Endometrial microvascular endothelial cells (primary cell): ENCODE measurements around the gene ZNFX1. TPM values are rescaled to one million over a fixed set of nuclear protein-coding genes. Genes with fewer than 3 reads are reported as not detected.
"Not testable (repeated sequence)": the region's sequence is repeated elsewhere in the genome, so short reads cannot be mapped to it uniquely, and the experiment has no call there.

Source experiments
- in situ Hi-C: cut with HindIII; loops from 2 replicates; pipeline ENCODE4 v1.10.0; 2017; ENCODE audit warnings: low sequenced_read_pairs, low pct_unique_long_range_greater_than_20kb; ENCODE audit errors: inconsistent ontology term
- total RNA-seq: library from RNA; depleted of rRNA; stranded (reverse); fragments of >200 nt; gene quantifications from one replicate; pipeline ENCODE4 v1.2.3, GENCODE V29; 2015; ENCODE audit errors: inconsistent ontology term

ZNFX1 gene
- total RNA-seq, 1 donor from 2014 or later: 31.6 TPM

GRCh38 chr20:49294002-49294654 is 16.3 kb upstream of the ZNFX1 start:
- in situ Hi-C loops: not testable (repeated sequence)

DNA sequence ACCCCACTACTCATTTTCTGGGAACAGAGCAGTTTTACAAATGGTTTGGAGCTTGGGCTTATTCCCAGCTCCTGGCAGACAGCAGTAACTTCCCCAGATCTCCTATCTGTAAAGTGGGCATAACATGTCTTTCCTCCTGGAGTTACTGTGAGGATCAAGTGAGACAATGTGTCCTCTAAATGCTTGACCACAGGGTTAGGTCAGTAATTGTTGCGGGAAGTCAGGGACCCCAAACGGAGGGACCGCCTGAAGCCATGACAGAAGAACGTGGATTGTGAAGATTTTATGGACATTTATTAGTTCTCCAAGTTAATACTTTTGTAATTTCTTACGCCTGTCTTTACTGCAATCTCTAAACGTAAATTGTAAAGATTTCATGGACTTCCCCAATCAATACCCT is 15.3 kb upstream of the ZNFX1 start:
- in situ Hi-C loops: no loop called here

DNA sequence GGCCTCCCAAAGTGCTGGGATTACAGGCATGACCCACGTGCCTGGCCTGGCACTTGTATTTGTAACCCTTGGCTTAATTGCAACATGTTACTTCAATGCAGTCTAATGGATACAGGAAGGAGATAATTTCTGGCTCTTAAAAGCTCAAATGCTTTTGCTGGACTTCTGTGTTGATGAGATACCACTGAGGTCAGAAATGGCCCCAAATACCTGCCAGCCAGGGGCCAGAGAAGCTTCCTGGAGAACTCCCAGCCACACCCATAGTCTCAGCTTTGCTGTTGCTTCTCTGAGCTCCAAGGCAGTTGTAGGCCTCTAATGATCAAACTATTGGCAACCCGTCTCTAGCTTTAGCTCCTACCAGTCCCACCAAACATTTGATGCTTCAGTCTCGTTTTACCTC is 14.2 kb upstream of the ZNFX1 start:
- in situ Hi-C loops: no loop called here

DNA sequence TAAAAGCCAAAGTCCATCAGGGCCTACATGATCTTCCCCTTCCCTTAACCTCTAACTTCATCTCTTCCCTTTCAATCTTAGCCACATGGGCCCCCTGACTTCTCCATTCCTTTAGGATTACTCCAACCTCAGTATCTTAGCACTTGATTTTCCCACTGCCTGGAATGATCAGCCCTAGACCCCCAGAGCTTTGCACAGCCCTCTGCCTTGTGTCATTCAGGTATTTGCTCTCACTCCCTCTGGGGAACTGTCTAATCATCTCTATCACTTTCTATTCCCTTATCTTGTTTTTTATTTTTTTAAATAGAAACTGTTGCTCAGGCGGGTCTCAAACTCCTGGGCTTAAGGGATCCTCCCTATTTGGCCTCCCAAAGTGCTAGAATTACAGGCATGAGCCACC is 13.3 kb upstream of the ZNFX1 start:
- in situ Hi-C loops: no loop called here

DNA sequence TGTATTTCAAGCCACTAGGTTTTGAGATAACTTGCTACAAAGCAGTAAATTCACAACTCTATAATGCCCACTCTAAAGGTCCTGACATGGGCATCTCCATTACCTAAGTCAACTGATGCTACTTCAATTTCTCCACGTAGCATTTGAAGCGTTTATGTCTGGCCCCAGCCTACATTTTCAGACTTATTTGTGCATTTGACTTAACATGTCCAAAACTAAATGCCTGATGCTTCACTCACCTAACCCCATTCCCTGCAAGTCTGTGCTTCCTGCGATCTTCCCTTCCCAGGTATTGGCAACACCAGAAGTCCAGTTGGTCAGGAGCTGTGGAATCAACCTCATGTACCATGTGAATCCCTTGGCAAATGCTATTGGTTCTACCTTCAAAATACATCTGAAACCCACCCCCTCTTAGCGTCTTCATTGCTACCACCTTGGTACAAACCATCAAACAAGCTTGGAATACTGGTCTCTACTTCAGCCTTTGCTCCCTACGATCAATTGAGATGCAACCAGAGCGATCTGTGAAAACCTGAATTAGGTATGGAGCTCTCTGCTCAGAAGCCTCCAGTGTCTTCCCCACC is 12.8 kb upstream of the ZNFX1 start:
- in situ Hi-C loops: no loop called here

GRCh38 chr20:49288784-49289696 is 11.2 kb upstream of the ZNFX1 start:
- in situ Hi-C loops: no loop called here

GRCh38 chr20:49288250-49288751 is 10.4 kb upstream of the ZNFX1 start:
- in situ Hi-C loops: no loop called here

DNA sequence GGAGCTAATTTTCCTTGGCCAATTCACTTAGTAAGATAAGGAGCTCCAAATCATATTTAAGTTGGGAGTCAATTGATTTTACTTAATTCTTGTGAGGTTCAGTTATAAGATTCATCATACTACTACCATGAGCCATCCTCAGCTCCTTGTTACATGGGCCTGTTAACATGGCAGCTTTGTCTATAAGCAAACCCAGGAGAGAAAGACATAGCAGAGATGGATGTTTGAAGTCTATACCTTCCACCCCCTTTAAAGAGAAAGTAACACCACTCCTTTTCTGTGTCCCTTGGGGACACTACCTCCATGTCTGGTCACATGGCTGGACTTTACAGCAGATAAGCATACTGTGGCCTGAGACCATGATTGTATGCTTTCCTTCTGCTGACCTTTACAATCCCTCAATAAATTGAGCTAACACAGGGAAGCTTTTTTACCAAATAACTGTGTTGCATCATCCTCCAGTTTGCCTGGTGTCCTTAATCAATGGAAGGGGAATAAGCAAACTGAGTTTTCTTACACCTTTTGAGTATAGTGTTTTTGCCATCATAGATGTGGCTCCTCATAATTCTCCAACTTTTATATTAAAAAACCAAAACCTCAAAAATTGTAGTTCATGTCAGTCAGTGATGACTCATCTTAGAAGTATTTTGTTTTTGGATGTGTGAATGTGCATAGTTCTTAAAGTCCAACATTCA is 9.8 kb upstream of the ZNFX1 start:
- in situ Hi-C loops: no loop called here

DNA sequence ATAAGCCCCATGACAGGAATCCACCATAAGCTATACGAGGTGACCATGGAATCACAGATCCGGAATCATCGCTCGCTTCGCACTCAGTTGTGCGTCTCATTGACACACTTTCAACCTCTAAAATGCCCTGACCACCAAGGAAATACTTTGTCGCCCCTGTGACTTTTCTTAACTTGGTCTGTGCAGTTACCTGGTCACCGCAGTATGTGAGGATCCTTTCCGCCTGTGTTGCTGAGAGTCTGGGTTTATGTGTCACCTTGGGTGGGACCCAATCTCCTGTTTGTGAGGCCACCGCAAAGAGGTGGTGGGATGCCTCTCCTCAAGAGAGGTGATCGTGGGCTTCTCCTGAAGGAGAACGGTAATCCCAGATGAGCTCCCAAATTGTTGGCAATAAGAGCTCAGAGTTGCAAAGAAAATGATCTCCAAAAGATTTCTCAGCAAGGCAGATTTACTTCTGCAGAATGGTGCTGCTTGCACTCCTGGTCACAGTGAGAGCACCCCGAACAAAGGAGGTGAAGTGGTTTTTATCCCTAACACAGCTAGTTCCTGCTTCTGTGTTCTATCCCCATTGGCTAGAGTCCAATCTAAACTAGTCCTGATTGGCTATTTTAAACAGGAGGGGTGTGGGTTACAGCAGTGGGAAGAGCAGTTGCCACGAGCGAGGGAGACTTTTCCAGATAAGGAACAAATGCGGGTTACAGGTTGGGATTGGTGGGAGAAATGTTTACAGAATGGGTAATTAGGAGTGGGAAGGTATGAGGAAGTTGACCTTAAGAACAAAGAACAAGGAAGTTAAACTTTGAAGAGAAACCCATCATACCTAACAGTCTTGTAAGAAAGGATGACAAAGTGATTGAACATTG is 9.1 kb upstream of the ZNFX1 start:
- in situ Hi-C loops: no loop called here

GRCh38 chr20:49285813-49286494 is 8.1 kb upstream of the ZNFX1 start:
- in situ Hi-C loops: no loop called here

DNA sequence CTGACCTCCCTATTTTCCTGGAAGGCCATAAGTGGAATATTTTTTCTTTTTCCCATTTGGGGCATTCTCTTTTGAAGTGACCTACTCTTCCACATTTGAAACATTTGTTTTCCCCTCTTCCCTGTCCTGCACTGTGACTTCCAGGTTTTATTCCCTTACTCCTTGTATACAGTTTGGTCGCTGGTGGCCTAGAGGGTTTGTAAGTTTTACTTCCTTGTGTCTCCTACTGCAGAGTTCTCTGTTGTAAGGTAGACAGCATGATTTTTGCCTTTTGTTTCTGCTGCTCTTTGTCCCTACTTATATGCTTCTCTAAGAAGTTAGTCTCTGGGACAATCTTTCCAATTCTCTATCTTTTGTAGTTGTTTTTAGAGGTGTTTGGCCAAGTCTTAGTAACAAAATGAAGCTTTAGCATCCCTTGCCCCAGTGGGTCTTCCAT is 7.4 kb upstream of the ZNFX1 start:
- in situ Hi-C loops: no loop called here

DNA sequence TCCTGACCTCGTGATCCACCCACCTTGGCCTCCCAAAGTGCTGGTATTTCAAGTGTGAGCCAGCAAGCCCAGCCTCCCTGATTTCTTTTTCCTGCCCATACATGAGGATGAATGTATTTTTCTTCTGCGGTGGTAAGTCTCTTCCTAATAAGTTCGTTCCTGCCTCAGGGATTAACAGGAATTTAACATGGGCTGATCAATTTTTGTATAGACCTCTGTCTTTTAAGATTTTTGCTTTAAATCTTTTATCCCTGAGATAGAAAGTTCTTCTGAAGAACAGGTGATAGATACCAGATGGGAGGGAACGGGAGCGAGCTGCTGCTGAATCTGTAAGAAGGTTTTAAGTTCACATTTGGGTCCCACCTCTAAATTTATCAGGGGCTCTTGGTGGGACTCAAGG is 7.0 kb upstream of the ZNFX1 start:
- in situ Hi-C loops: no loop called here

- in situ Hi-C loops: no loop called here
Measured at GRCh38 chr20:49283703-49284625, 6.1 kb upstream of the ZNFX1 start.

DNA sequence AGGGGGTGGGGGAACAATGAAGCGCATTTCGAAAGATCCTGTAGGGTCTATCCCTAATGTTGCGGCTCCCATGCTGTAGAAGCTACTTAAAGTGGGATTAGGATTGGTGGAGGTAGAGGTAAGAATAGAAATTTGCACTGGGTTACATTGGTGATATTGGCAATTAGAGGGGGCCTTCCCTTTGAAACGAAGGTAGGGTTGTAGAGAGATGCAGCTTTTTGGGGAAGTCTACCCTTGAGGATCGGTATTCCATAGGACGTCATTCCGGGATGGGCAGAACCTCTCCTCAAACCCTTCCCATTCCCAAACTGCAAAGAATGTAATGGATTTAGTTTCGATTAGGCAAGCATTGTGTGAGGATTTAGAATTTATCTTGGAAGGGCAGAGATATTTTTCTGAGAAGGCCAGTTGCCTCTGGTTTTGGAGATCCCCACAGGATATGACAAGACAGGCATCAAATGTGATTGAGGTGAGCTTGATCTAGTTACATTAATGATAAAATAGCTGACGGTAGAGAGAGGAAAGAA is 5.4 kb upstream of the ZNFX1 start:
- in situ Hi-C loops: no loop called here

DNA sequence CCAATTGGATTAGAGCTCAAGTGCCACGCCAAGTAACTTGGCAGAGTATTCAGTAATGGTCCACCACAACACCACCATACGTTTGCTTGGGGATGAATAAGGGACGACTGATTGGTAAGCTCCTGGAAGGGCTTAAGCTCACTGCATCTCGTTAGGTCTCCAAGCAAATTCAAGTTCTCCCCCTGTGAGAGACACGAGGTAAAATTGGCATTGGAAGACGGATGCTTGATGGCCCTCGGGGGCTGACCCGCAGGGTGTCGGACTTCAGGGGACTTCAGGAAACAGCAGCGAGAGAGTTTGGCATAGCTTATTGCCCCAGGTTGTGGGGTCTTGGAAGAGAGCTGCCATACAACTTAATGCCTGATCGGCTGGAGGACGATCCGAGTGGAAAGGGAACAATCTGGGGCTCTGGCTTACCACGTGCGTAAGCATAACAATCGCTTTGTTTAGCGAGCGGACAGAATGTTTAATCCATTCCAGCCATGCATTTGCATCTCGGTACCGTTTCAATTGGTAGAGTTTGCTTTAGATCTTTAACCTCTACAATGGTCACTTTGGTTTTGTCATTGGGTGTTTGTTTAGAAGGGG is 4.8 kb upstream of the ZNFX1 start:
- in situ Hi-C loops: no loop called here

DNA sequence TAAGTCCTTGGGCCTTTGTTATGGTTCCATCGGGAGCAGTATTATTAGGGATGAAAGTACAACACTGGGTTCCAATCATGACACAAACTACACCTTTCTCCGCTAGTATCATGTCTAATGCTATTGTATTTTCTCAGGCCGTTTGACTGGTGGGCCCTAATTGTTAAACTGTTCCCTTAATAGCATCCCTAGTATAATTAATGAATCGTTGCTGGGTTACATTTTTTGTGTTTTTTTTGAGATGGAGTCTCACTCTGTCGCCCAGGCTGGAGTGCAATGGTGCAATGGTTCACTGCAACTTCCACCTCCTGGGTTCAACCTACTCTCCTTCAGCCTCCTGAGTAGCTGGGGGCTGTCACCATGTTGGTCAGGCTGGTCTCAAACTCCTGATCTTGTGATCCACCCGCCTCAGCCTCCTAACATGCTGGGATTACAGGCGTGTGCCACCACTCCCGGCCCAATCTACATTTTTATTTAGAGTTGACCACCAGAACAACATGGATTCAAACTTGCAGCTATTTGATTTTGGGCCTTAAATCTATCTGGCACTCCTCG is 4.1 kb upstream of the ZNFX1 start:
- in situ Hi-C loops: no loop called here
